Measurements from ENCODE around the gene MTA3. TPM values are rescaled to one million over a fixed set of nuclear protein-coding genes. Genes with fewer than 3 reads are reported as not detected.

Gene MTA3
- polyA plus RNA-seq, 3 donors = 2.0 to 4.5 (median 2.2) TPM

GRCh38 chr2:42799881-42800280, 231.4 kb downstream of the MTA3 start:
- no peaks in the 10 kb centered on the region for H3K9me3 ChIP-seq (replicated peaks in 1 of 2; ENCODE audit: control insufficient read depth in 1 of 2, insufficient read depth in 1 of 2, low read length in 2 of 2)
- peaks cover 8 to 31% of the 10 kb centered on the region in 2 donors for H3K36me3 ChIP-seq (replicated peaks in 1 of 2; ENCODE audit: control insufficient read depth in 1 of 2, insufficient read depth in 2 of 2, low read length in 2 of 2)
- H3K4me3 Mint-ChIP-seq = no peak overlapping the region
- H3K4me2 ChIP-seq (replicated peaks; ENCODE audit: extremely low read depth, low read length, poor library complexity, severe bottlenecking) = no peak overlapping the region
- TF ChIP-seq CTCF (IDR thresholded peaks at IDR 0.05) = no peak
- H3K27me3 Mint-ChIP-seq (ENCODE audit: low read depth in 3 of 3) = peaks cover 0 to 6% (median 0%) of the 10 kb centered on the region in 3 donors
- intact Hi-C loops (cut with micrococcal nuclease) = loop anchor here (5.0 kb wide), 2 partner anchors 38 to 43 kb away; partner anchors contain the start of gene OXER1 (in 1 of the 2)
- no peak overlapping the region for H3K4me3 ChIP-seq (replicated peaks in 1 of 3; ENCODE audit: low read depth in 2 of 3, low read length in 3 of 3)
- H2AFZ ChIP-seq (ENCODE audit: insufficient read depth, low read depth, low read length, poor library complexity, severe bottlenecking) = no peak overlapping the region
- no peak overlapping the region for H3K9ac ChIP-seq (ENCODE audit: insufficient read depth, low read length, poor library complexity, severe bottlenecking)
- H3K4me1 Mint-ChIP-seq = peaks cover 42% of the 10 kb centered on the region
- 83% methylated on average over 1 of the region's 4 CpGs for WGBS (ENCODE audit: insufficient coverage)
- DNase-seq = no peak
- H3K4me1 ChIP-seq (ENCODE audit: control insufficient read depth in 1 of 2, insufficient read depth in 2 of 2, low read length in 2 of 2) = peaks cover 27 to 44% of the 10 kb centered on the region in 2 donors
- peak overlapping the region in 1 of 2 donors; percentile 51 for H3K27ac ChIP-seq (ENCODE audit: low read depth in 1 of 2, low read length in 2 of 2)
- H4K20me1 ChIP-seq (ENCODE audit: insufficient read depth, low read length) = peaks cover 12% of the 10 kb centered on the region
- peaks cover 19% of the 10 kb centered on the region for H3K79me2 ChIP-seq (ENCODE audit: insufficient read depth, low read length)
- peaks cover 37 to 49% of the 10 kb centered on the region in 2 donors for H3K36me3 Mint-ChIP-seq
- peaks cover 0 to 5% (median 0%) of the 10 kb centered on the region in 7 donors for H3K9me3 Mint-ChIP-seq
- H3K27me3 ChIP-seq (ENCODE audit: control insufficient read depth in 2 of 2, insufficient read depth in 2 of 2, low read length in 2 of 2) = no peaks in the 10 kb centered on the region
- peak overlapping the region in 1 of 7 donors; percentile 6 for H3K27ac Mint-ChIP-seq

GRCh38 chr2:42800461-42800962, 232.1 kb downstream of the MTA3 start:
- H3K36me3 Mint-ChIP-seq = peaks cover 32 to 44% of the 10 kb centered on the region in 2 donors
- H3K4me1 Mint-ChIP-seq = peaks cover 43% of the 10 kb centered on the region
- H3K27me3 Mint-ChIP-seq (ENCODE audit: low read depth in 3 of 3) = peaks cover 0 to 6% (median 0%) of the 10 kb centered on the region in 3 donors
- Histone ChIP-seq H3K4me1 (ENCODE audit: control insufficient read depth in 1 of 2, insufficient read depth in 2 of 2, low read length in 2 of 2) (peaks cover 33 to 46% of the 10 kb centered on the region in 2 donors), H3K79me2 (ENCODE audit: insufficient read depth, low read length) (peaks cover 15% of the 10 kb centered on the region), H2AFZ (ENCODE audit: insufficient read depth, low read depth, low read length, poor library complexity, severe bottlenecking) (no peak overlapping the region), H3K36me3 (replicated peaks in 1 of 2; ENCODE audit: control insufficient read depth in 1 of 2, insufficient read depth in 2 of 2, low read length in 2 of 2) (peaks cover 7 to 31% of the 10 kb centered on the region in 2 donors), H3K4me3 (replicated peaks in 1 of 3; ENCODE audit: low read depth in 2 of 3, low read length in 3 of 3) (no peak overlapping the region), H4K20me1 (ENCODE audit: insufficient read depth, low read length) (peaks cover 12% of the 10 kb centered on the region), H3K9ac (ENCODE audit: insufficient read depth, low read length, poor library complexity, severe bottlenecking) (no peak overlapping the region), H3K9me3 (replicated peaks in 1 of 2; ENCODE audit: control insufficient read depth in 1 of 2, insufficient read depth in 1 of 2, low read length in 2 of 2) (no peaks in the 10 kb centered on the region), H3K27ac (ENCODE audit: low read depth in 1 of 2, low read length in 2 of 2) (peak overlapping the region in 1 of 2 donors; percentile 51), H3K27me3 (ENCODE audit: control insufficient read depth in 2 of 2, insufficient read depth in 2 of 2, low read length in 2 of 2) (no peaks in the 10 kb centered on the region), H3K4me2 (replicated peaks; ENCODE audit: extremely low read depth, low read length, poor library complexity, severe bottlenecking) (no peak overlapping the region)
- peaks cover 0 to 5% (median 0%) of the 10 kb centered on the region in 7 donors for H3K9me3 Mint-ChIP-seq
- no peak for TF ChIP-seq CTCF (IDR thresholded peaks at IDR 0.05)
- WGBS (ENCODE audit: insufficient coverage) = 100% methylated on average over 3 of the region's 4 CpGs
- peak overlapping the region in 5 of 7 donors; percentile 6 to 81 (median 35) for H3K27ac Mint-ChIP-seq
- intact Hi-C loops (cut with micrococcal nuclease) = loop anchor here (5.0 kb wide), 2 partner anchors 38 to 43 kb away; partner anchors contain the start of gene OXER1 (in 1 of the 2)
- DNase-seq = no peak
- H3K4me3 Mint-ChIP-seq = no peak overlapping the region
